H1 (cell line): ENCODE measurements around the gene PPP4R4. TPM values are rescaled to one million over a fixed set of nuclear protein-coding genes. Genes with fewer than 3 reads are reported as not detected.

Experiments
- RAD21 ChIP-seq, 2 experiments: IDR thresholded peaks in 1 of 2; conservative IDR thresholded peaks in 1 of 2; 2 replicates each; pipeline ENCODE4 v1.6.1; 2011; ENCODE audit warnings: low read depth in 2 of 2, low read length in 2 of 2, improper control_type of control experiment in 1 of 2, inconsistent platforms in 1 of 2, mild to moderate bottlenecking in 1 of 2, moderate library complexity in 1 of 2
- SIRT6 ChIP-seq: IDR thresholded peaks from one replicate; pipeline ENCODE4 v1.7.1; 2012; ENCODE audit warnings: low read length, inconsistent platforms
- SP4 ChIP-seq: IDR thresholded peaks from 2 replicates; pipeline ENCODE4 v1.6.1; 2012; ENCODE audit warnings: low read length, inconsistent platforms
- polyA plus RNA-seq, 7 experiments: library from polyadenylated mRNA; depleted of rRNA in 3 of 7; stranded (reverse) in 5 of 7; unstranded in 2 of 7; fragments of >200 nt in 5 of 7; fragments of 200-250 nt in 2 of 7; gene quantifications; 1 replicate in 5 of 7; 2 replicates in 1 of 7; 4 replicates in 1 of 7; pipeline versions ENCODE4 v1.2.1 to v1.2.3, GENCODE V29; 2011 to 2013; ENCODE audit warnings: missing spikeins in 2 of 7, mixed read lengths in 2 of 7
- total RNA-seq: library from RNA; stranded (reverse); fragmentation: NEBNext Ultra II Directional; extraction: Animal tissue kit (Norgen Biotek cat#: 25700); gene quantifications from 2 replicates; pipeline ENCODE4 v1.2.1, GENCODE V29; 2021

PPP4R4 gene
- total and polyA plus RNA-seq, 2 of the 8 experiments (the other 6 are each of a cell fraction or from before 2014, with no cell fraction given), result 3.3 to 9.6 TPM

GRCh38 chr14:94196057-94196456, 21.9 kb downstream of the PPP4R4 start (continued):
- no peak for TF ChIP-seq RAD21 (IDR thresholded peaks at IDR 0.05 in 1 of 2, conservative IDR thresholded peaks at IDR 0.05 in 1 of 2; ENCODE audit: low read depth in 2 of 2, low read length in 2 of 2)
- no peak for TF ChIP-seq SP4
- TF ChIP-seq SIRT6, result no peak
- TF ChIP-seq, all 59 proteins: peak for 0
